Measurements from ENCODE around the gene PARM1.

PARM1 gene

GRCh38 chr4:74948236-74948635, 15.3 kb downstream of the PARM1 start:
- no peak overlapping the region for H3K4me3 ChIP-seq (ENCODE audit: insufficient read depth, low read length, poor library complexity, severe bottlenecking)
- no peaks in the 10 kb centered on the region for H3K27me3 ChIP-seq (ENCODE audit: low read length)
- TF ChIP-seq CTCF (IDR thresholded peaks at IDR 0.05; ENCODE audit: insufficient read depth, low read length, poor library complexity, severe bottlenecking) (no peak), EZH2phosphoT487 (conservative IDR thresholded peaks at IDR 0.05; ENCODE audit: low read length) (no peak)
- H3K4me2 ChIP-seq (ENCODE audit: low read depth, low read length, poor library complexity, severe bottlenecking), result no peak overlapping the region
- H3F3A ChIP-seq (ENCODE audit: insufficient read depth), result no peaks in the 10 kb centered on the region
- H3K79me2 ChIP-seq (ENCODE audit: insufficient read depth, low read length), result peaks cover 59% of the 10 kb centered on the region
- no peaks in the 10 kb centered on the region for H3K9me3 ChIP-seq (ENCODE audit: insufficient read depth, low read length)
- no peaks in the 10 kb centered on the region for H4K20me1 ChIP-seq (ENCODE audit: low read depth, low read length)
- no peaks in the 10 kb centered on the region for H3K36me3 ChIP-seq (ENCODE audit: low read length)
- H3K27ac ChIP-seq (ENCODE audit: low read depth, low read length), result no peak overlapping the region
- H2AFZ ChIP-seq (ENCODE audit: low read depth, low read length, severe bottlenecking), result no peak overlapping the region
- no peak overlapping the region for H3K9ac ChIP-seq (ENCODE audit: low read length)
- no peaks in the 10 kb centered on the region for H3K9me2 ChIP-seq (replicated peaks; ENCODE audit: insufficient read depth, low read length)

GRCh38 chr4:74950200-74950599, 17.3 kb downstream of the PARM1 start:
- Histone ChIP-seq H3K9me3 (ENCODE audit: insufficient read depth, low read length) (no peaks in the 10 kb centered on the region), H2AFZ (ENCODE audit: low read depth, low read length, severe bottlenecking) (no peak overlapping the region), H3K4me3 (ENCODE audit: insufficient read depth, low read length, poor library complexity, severe bottlenecking) (no peak overlapping the region), H3K36me3 (ENCODE audit: low read length) (no peaks in the 10 kb centered on the region), H3K9ac (ENCODE audit: low read length) (no peak overlapping the region), H3K9me2 (replicated peaks; ENCODE audit: insufficient read depth, low read length) (no peaks in the 10 kb centered on the region), H3K27ac (ENCODE audit: low read depth, low read length) (no peak overlapping the region), H3K79me2 (ENCODE audit: insufficient read depth, low read length) (peaks cover 55% of the 10 kb centered on the region; the same call in 1 of the 2 replicates), H3K4me2 (ENCODE audit: low read depth, low read length, poor library complexity, severe bottlenecking) (no peak overlapping the region), H3F3A (ENCODE audit: insufficient read depth) (no peaks in the 10 kb centered on the region), H4K20me1 (ENCODE audit: low read depth, low read length) (no peaks in the 10 kb centered on the region), H3K27me3 (ENCODE audit: low read length) (no peaks in the 10 kb centered on the region)
- TF ChIP-seq EZH2phosphoT487 (conservative IDR thresholded peaks at IDR 0.05; ENCODE audit: low read length) (no peak), CTCF (IDR thresholded peaks at IDR 0.05; ENCODE audit: insufficient read depth, low read length, poor library complexity, severe bottlenecking) (no peak)

- Histone ChIP-seq H3K4me2 (ENCODE audit: low read depth, low read length, poor library complexity, severe bottlenecking) (no peak overlapping the region), H3K27ac (ENCODE audit: low read depth, low read length) (no peak overlapping the region), H3K36me3 (ENCODE audit: low read length) (no peaks in the 10 kb centered on the region), H3F3A (ENCODE audit: insufficient read depth) (no peaks in the 10 kb centered on the region), H3K9me2 (replicated peaks; ENCODE audit: insufficient read depth, low read length) (no peaks in the 10 kb centered on the region), H3K27me3 (ENCODE audit: low read length) (no peaks in the 10 kb centered on the region), H3K9me3 (ENCODE audit: insufficient read depth, low read length) (no peaks in the 10 kb centered on the region), H3K79me2 (ENCODE audit: insufficient read depth, low read length) (peaks cover 52% of the 10 kb centered on the region; the same call in 1 of the 2 replicates), H3K4me3 (ENCODE audit: insufficient read depth, low read length, poor library complexity, severe bottlenecking) (no peak overlapping the region), H2AFZ (ENCODE audit: low read depth, low read length, severe bottlenecking) (no peak overlapping the region), H3K9ac (ENCODE audit: low read length) (no peak overlapping the region), H4K20me1 (ENCODE audit: low read depth, low read length) (no peaks in the 10 kb centered on the region)
- TF ChIP-seq CTCF (IDR thresholded peaks at IDR 0.05; ENCODE audit: insufficient read depth, low read length, poor library complexity, severe bottlenecking), result no peak
- no peak for TF ChIP-seq EZH2phosphoT487 (conservative IDR thresholded peaks at IDR 0.05; ENCODE audit: low read length)
Observed at GRCh38 chr4:74950882-74951281, 18.0 kb downstream of the PARM1 start.

Measured in SU-DHL-6 (cell line).